HepG2 (cell line): ENCODE results near the gene TSPAN3. TPM values are rescaled to one million over a fixed set of nuclear protein-coding genes. Genes with fewer than 3 reads are reported as not detected.

Experiments
- ATAC-seq: fragments of 200-7000 bp; cut with Tn5 transposase; 3 replicates; pipeline ENCODE4 v1.9.1; 2020; ENCODE audit warnings: mild to moderate bottlenecking, moderate library complexity
- BruUV-seq: library from RNA; stranded (reverse); fragments of 400-500 nt; replicated peaks from 2 replicates; lab custom pipeline; 2021; lab: Mats Ljungman, UMichigan
- CTCF ChIA-PET: fragments of 300-600 bp; formaldehyde crosslinking; extraction: SDS; loops from one replicate; lab custom pipeline; 2021; ENCODE audit warnings: low total read pairs, inconsistent platforms, low intra/inter-chr PET ratio; lab: Yijun Ruan, JAX
- POLR2A ChIA-PET: fragments of 350-600 bp; sonication (Branson Sonifier 250); formaldehyde crosslinking; loops from one replicate; lab custom pipeline; 2020; ENCODE audit warnings: antibody characterized with exemption, inconsistent platforms; lab: Yijun Ruan, JAX
- DNase-seq: peaks from one replicate; pipeline ENCODE4 v3.0.0-alpha.2; 2015; ENCODE audit warnings: low spot score
- FAIRE-seq: peaks from 3 replicates; lab custom pipeline; 2011; peaks lifted over from hg19 to GRCh38; lab: Jason Lieb, UNC
- H2AFZ ChIP-seq: one replicate; pipeline ENCODE4 v1.6.1; 2011; ENCODE audit warnings: low read length, inconsistent platforms
- H3K27ac ChIP-seq: fragments of 300-600 bp; 3 replicates; pipeline ENCODE4 v1.8.0; 2011; ENCODE audit warnings: mixed run types, mild to moderate bottlenecking, mixed read lengths, low read length, inconsistent platforms; ENCODE audit not compliant: insufficient read depth; ENCODE audit errors: extremely low read length
- H3K27me3 ChIP-seq, 2 experiments: fragments of 200-600 bp in 1 of 2; 2 replicates in 1 of 2; 3 replicates in 1 of 2; pipeline versions ENCODE4 v1.6.0 to v1.8.0; 2011; ENCODE audit warnings: low read length in 2 of 2, mild to moderate bottlenecking in 2 of 2, moderate library complexity in 2 of 2, inconsistent platforms in 1 of 2; ENCODE audit not compliant: insufficient read depth in 2 of 2, control insufficient read depth in 1 of 2
- H3K36me3 ChIP-seq, 2 experiments: fragments of 200-600 bp in 1 of 2; replicated peaks in 1 of 2; 2 replicates in 1 of 2; 3 replicates in 1 of 2; pipeline versions ENCODE4 v1.5.1 to v1.8.0; 2011; ENCODE audit warnings: low read length in 2 of 2, inconsistent platforms in 1 of 2; ENCODE audit not compliant: insufficient read depth in 2 of 2, control insufficient read depth in 1 of 2
- H3K4me1 ChIP-seq: 2 replicates; pipeline ENCODE4 v1.5.1; 2012; ENCODE audit warnings: low read length, inconsistent platforms; ENCODE audit not compliant: insufficient read depth
- H3K4me2 ChIP-seq: 2 replicates; pipeline ENCODE4 v1.6.0; 2011; ENCODE audit warnings: low read depth, low read length, inconsistent platforms
- H3K4me3 ChIP-seq, 3 experiments: fragments of 200-600 bp in 1 of 3; sonication (generic), shearing (Covaris generic) in 1 of 3; replicated peaks in 1 of 3; 2 replicates each; pipeline ENCODE4 v1.5.1; 2011 to 2016; ENCODE audit warnings: low read length in 3 of 3, inconsistent platforms in 2 of 3, low read depth in 2 of 3, mild to moderate bottlenecking in 2 of 3, control low read depth in 1 of 3, mixed read lengths in 1 of 3; ENCODE audit not compliant: insufficient read depth in 1 of 3
- H3K79me2 ChIP-seq: one replicate; pipeline ENCODE4 v1.6.1; 2011; ENCODE audit warnings: low read length, inconsistent platforms; ENCODE audit not compliant: insufficient read depth
- H3K9ac ChIP-seq: 2 replicates; pipeline ENCODE4 v1.6.0; 2011; ENCODE audit warnings: mild to moderate bottlenecking, low read depth, low read length, inconsistent platforms; ENCODE audit not compliant: insufficient read depth
- H3K9me3 ChIP-seq: 2 replicates; pipeline ENCODE4 v1.5.1; 2012; ENCODE audit warnings: mild to moderate bottlenecking, low read length
- H4K20me1 ChIP-seq: 2 replicates; pipeline ENCODE4 v1.6.0; 2011; ENCODE audit warnings: inconsistent platforms, mild to moderate bottlenecking, low read length, moderate library complexity; ENCODE audit not compliant: insufficient read depth
- HNF1A ChIP-seq, 2 experiments: sonication (generic) in 1 of 2; formaldehyde crosslinking in 1 of 2; IDR thresholded peaks; 2 replicates each; pipeline versions ENCODE4 v1.4.0 to v1.6.1; 2016 to 2020; ENCODE audit warnings: borderline replicate concordance in 1 of 2, low read depth in 1 of 2, mild to moderate bottlenecking in 1 of 2, missing genetic modification reagents in 1 of 2
- RBFOX2 ChIP-seq: fragments of 200-400 bp; formaldehyde crosslinking; IDR thresholded peaks from 2 replicates; pipeline ENCODE4 v1.6.1; 2017; ENCODE audit warnings: low read depth, mild to moderate bottlenecking, low read length
- SOX6 ChIP-seq, 2 experiments: fragments of 450-650 bp in 1 of 2; sonication (generic) in 1 of 2; formaldehyde crosslinking in 1 of 2; IDR thresholded peaks; 2 replicates each; pipeline versions ENCODE4 v1.4.0 to v1.6.1; 2017 to 2020; ENCODE audit warnings: antibody characterized with exemption in 1 of 2, mild to moderate bottlenecking in 1 of 2, missing genetic modification reagents in 1 of 2
- TFE3 ChIP-seq: IDR thresholded peaks from 2 replicates; pipeline ENCODE4 v1.6.1; 2016
- ZBTB34 ChIP-seq: sonication (generic); formaldehyde crosslinking; IDR thresholded peaks from 2 replicates; pipeline ENCODE4 v1.8.0; 2022; ENCODE audit warnings: mild to moderate bottlenecking, missing genetic modification reagents
- WGBS: methylation state at CpG from one replicate; pipeline ENCODE4 v1.1.6; 2017; ENCODE audit warnings: low lambda C conversion rate; 5-methylcytosine and 5-hydroxymethylcytosine counted together
- in situ Hi-C: cut with HindIII; loops from 2 replicates; pipeline ENCODE4 v1.10.0; 2017; ENCODE audit warnings: low pct_unique_long_range_greater_than_20kb; ENCODE audit not compliant: extremely low pct_ligation_motif_present
- intact Hi-C: fragments of 100-400 bp; cut with micrococcal nuclease; formaldehyde crosslinking; loops from one replicate; pipeline ENCODE4 v1.10.0; 2022; ENCODE audit not compliant: unreplicated experiment
- polyA plus RNA-seq, 8 experiments: library from polyadenylated mRNA; depleted of rRNA in 3 of 8; stranded (reverse) in 7 of 8; unstranded in 1 of 8; fragments of >200 nt; fragmentation: Illumina TruSeq in 4 of 8; extraction: Trizol in 4 of 8; gene quantifications; 2 replicates each; pipeline versions ENCODE4 v1.2.1 to v1.2.3, GENCODE V29; 2011 to 2016; ENCODE audit warnings: low read depth in 4 of 8, missing spikeins in 1 of 8, mixed read lengths in 1 of 8; ENCODE audit not compliant: insufficient read depth in 1 of 8
- total RNA-seq, 5 experiments: library from RNA; depleted of rRNA; stranded (reverse); fragments of >200 nt; fragmentation: Illumina TruSeq; extraction: Trizol; gene quantifications; 2 replicates each; pipeline ENCODE4 v1.2.3, GENCODE V29; 2016; ENCODE audit warnings: low read depth in 1 of 5

Gene TSPAN3
- total and polyA plus RNA-seq, 2 of the 13 experiments (the other 11 are each of a cell fraction or from before 2014, with no cell fraction given): 167 to 170 TPM

GRCh38 chr15:77014132-77015081 is 56.5 kb downstream of the TSPAN3 start:
- Histone ChIP-seq H2AFZ (no peak overlapping the region), H3K4me2 (no peak overlapping the region)

More at GRCh38 chr15:77014132-77015081, 56.5 kb downstream of the TSPAN3 start:
- no peak for TF ChIP-seq SOX6 (IDR thresholded peaks at IDR 0.05)
- TF ChIP-seq SOX6 (CRISPR knock-in tag; IDR thresholded peaks at IDR 0.05): no peak
- TF ChIP-seq RBFOX2: no peak
- TF ChIP-seq TFE3: no peak
- no peak for TF ChIP-seq HNF1A (IDR thresholded peaks at IDR 0.05; ENCODE audit: low read depth)
- no peak for TF ChIP-seq HNF1A (CRISPR knock-in tag; IDR thresholded peaks at IDR 0.05; ENCODE audit: borderline replicate concordance)
- TF ChIP-seq ZBTB34 (CRISPR knock-in tag): no peak
- TF ChIP-seq, all 625 proteins: peak for 0
- WGBS: 36% methylated on average over 5 of the region's 23 CpGs
- POLR2A ChIA-PET: no interaction called here
- in situ Hi-C loops (no loop called here), intact Hi-C loops (no loop called here)
- BruUV-seq: no TSS peak
- CTCF ChIA-PET: no interaction called here
- H3K9ac ChIP-seq: no peak overlapping the region
- H3K4me1 ChIP-seq: no peaks in the 10 kb centered on the region
- no peak overlapping the region for H3K4me3 ChIP-seq
- H3K79me2 ChIP-seq: no peaks in the 10 kb centered on the region
- FAIRE-seq (no peak), ATAC-seq (no peak), DNase-seq (no peak)
- no peaks in the 10 kb centered on the region for H4K20me1 ChIP-seq
- H3K9me3 ChIP-seq: no peaks in the 10 kb centered on the region
- H3K27ac ChIP-seq: no peak overlapping the region
- H3K27me3 ChIP-seq: peaks cover 9 to 75% of the 10 kb centered on the region in 2 experiments; a peak in 4 of 5 replicates
- H3K36me3 ChIP-seq: no peaks in the 10 kb centered on the region
